GM19238 (cell line): ENCODE measurements around the gene ADAMTS14.
"Not testable (repeated sequence)": the region's sequence is repeated elsewhere in the genome, so short reads cannot be mapped to it uniquely, and the experiment has no call there.

Experiments used
- DNase-seq: peaks from one replicate; pipeline ENCODE4 v3.0.0; 2011; ENCODE audit warnings: low spot score; ENCODE audit not compliant: insufficient read length

ADAMTS14 gene, protein sequence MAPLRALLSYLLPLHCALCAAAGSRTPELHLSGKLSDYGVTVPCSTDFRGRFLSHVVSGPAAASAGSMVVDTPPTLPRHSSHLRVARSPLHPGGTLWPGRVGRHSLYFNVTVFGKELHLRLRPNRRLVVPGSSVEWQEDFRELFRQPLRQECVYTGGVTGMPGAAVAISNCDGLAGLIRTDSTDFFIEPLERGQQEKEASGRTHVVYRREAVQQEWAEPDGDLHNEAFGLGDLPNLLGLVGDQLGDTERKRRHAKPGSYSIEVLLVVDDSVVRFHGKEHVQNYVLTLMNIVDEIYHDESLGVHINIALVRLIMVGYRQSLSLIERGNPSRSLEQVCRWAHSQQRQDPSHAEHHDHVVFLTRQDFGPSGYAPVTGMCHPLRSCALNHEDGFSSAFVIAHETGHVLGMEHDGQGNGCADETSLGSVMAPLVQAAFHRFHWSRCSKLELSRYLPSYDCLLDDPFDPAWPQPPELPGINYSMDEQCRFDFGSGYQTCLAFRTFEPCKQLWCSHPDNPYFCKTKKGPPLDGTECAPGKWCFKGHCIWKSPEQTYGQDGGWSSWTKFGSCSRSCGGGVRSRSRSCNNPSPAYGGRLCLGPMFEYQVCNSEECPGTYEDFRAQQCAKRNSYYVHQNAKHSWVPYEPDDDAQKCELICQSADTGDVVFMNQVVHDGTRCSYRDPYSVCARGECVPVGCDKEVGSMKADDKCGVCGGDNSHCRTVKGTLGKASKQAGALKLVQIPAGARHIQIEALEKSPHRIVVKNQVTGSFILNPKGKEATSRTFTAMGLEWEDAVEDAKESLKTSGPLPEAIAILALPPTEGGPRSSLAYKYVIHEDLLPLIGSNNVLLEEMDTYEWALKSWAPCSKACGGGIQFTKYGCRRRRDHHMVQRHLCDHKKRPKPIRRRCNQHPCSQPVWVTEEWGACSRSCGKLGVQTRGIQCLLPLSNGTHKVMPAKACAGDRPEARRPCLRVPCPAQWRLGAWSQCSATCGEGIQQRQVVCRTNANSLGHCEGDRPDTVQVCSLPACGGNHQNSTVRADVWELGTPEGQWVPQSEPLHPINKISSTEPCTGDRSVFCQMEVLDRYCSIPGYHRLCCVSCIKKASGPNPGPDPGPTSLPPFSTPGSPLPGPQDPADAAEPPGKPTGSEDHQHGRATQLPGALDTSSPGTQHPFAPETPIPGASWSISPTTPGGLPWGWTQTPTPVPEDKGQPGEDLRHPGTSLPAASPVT

DNA sequence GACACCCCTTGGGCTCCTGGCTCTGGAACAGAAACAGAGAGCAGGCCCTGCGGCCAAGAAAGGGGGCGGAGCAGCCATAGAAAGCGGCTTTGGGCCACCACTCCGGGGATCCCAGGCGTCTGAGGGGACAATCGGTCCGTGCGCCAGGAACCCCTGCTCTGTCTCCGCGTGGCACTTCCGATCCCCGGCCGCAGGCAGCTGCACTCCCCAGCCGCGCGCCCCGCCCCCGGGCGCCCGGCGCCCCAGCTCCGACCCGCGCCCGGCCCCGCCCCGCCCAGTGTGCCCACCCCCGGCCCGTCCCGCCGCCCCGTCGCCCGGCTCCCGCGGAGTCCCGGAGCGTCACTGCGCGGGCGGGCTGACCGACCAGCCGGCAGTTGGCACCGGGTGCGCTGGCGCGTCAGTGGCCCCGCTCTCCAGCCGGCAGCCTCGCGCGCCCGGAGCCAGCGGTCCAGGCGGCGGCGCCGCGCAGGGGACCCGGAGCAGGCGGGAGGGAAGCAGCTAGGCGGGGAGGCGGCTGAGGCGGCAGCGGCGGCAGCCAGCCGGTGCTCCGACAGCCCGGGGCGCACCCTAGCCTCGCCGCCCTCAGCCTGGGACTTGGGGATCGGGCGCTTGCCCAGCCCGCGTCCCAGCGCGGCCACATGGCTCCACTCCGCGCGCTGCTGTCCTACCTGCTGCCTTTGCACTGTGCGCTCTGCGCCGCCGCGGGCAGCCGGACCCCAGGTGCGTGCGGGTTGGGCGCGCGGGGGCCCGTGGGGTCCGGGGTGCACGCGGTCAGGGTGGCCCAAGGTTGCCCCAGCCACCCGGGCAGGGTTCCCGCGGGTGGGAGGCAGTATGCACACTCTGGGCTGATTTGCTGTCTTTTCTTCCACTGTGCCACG, at the start of gene ADAMTS14:
TSS of gene ADAMTS14 (plus strand) at position 342 of the 878 bp plus-strand sequence. CDS start at position 639, 297 bp downstream.
- no peak for DNase-seq

DNA sequence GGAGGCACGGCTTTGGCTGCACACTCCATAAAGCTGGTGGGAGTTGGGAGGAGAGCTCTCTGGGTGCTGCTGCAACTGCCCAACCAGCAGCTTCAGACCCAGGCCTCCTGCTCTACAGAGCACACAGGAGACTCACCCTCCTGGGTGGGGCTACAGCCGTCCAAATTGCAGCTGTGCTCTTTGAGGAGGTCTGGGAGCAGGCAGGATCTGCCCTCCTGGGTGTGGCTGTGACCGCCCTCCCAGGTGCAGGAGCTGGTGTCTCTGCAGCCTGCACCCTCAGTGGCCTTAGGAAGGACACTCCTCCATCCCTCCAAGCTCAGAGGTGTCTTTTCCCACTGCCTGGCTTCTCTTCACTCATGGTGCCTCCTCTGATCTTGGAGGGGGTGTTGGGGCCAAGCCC, 49.8 kb upstream of the ADAMTS14 start:
- DNase-seq, result no peak

DNA sequence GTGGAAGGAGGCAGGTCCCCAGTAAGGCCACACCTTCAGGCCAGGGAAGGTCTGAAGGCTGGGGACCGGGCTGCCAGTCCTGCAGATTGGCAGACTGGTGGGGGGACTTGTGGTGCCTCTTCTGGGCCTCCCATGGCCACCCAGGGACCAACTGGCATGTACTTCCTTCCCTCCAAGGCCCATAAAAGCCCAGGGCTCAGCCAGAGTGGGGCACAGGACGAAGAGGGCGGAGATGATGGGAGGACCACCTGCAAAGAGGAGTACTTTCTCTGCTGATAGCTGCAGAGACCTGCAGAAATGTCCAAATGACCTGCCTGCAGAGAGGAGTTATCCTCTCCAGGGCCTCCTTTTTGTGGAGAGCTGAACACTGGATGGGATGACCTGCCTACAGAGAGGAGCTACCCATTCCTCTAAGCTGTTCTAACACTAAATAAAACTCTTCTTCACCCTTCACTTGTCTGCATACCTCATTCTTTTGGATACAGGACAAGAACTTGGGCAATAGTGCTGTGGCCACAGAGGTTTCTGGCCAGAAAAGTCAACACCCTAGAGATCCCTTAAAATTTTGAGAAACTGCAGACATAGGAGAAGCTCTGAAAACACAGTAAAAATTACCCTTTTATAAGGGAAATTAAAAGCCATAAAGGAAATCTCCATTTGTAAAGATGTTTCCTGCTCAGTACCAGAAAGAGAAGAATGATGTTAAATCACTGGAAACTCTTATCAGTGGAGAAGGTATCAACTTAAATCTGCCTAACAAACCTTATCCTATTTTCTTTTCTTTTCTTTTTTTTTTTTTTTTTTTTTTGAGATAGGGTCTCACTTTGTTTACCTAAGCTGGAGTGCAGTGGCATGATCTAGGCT, 49.1 kb upstream of the ADAMTS14 start:
- DNase-seq, result no peak

DNA sequence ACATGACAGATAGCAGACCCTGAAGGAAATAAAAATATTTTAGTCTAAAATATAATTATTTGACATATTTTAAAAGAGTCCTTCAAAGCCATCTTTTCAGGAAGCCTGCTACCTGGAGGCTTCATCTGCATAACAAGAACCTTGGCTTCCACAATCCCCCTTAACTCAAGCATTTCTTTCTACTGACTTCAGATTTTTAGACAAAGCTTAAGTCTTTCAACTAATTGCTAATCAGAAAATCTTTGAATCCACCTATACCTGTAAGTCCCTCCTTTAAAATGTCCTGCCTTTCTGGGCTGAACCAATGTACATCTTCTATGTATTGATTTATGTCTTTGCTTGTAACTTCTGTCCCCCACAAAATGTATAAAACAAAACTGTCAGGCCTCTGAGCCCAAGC, 46.2 kb upstream of the ADAMTS14 start:
- no peak for DNase-seq

DNA sequence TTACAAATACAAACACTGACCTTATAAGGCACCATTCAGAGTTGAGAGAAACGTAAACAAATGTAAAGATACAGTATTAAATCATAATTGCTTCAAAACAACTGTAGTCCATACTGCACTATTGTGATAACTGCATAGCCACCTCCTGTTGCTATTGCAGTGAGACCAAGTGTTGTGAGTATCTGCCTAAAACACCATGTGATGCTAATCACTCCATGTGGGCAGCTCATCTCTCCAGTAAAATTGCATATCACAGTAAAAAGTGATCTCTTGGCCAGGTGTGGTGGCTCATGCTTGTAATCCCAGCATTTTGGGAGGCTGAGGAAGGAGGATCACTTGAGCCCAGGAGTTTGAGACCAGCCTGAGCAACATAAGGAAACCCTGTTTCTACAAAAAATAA, 43.0 kb upstream of the ADAMTS14 start:
- no peak for DNase-seq

DNA sequence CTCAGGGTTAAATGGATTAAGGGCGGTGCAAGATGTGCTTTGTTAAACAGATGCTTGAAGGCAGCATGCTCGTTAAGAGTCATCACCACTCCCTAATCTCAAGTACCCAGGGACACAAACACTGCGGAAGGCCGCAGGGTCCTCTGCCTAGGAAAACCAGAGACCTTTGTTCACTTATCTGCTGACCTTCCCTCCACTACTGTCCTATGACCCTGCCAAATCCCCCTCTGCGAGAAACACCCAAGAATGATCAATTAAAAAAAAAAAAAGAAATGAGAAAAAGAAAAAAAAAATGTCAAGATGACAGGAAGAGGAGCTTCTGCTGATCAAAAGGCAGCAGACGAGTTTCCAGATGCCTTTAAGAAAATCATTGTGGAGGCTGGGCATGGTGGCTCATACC, 40.6 kb upstream of the ADAMTS14 start:
- not testable (repeated sequence) for DNase-seq

DNA sequence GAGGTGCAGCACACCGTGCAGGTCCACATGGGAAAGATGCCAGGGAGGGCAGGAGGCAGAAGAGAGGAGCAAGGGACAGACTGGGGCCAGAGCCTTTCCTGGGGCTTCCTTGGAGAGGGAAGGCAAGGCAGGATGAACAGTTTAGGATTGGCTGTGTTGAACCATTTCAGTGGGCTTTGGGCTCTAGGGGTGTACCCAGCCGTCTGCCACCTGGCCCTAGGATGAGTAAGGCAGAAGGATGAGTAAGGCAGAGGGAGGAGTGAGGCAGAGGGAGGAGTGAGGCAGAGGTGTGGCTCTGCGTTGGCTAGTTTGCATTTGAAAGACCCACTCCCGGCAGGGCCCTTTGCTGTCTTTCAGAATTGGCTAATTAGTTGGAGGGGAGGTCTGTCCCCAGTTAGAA, 38.3 kb upstream of the ADAMTS14 start:
- DNase-seq, result no peak

DNA sequence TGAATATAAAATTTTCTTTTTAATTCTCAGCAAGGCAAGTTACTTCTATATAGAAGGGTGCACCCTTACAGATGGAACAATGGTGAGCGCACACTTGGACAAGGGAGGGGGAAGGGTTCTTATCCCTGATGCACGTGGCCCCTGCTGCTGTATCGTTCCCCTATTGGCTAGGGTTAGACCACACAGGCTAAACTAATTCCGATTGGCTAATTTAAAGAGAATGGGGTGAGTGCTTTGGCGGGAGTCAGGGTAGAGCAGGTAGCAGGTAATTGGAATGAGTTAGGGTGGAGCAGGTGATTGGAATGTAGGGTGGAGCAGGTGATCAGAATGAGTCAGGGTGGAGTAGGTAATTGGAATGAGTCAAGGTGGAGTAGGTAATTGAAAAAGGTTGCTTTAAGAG, 37.8 kb upstream of the ADAMTS14 start:
- not testable (repeated sequence) for DNase-seq

DNA sequence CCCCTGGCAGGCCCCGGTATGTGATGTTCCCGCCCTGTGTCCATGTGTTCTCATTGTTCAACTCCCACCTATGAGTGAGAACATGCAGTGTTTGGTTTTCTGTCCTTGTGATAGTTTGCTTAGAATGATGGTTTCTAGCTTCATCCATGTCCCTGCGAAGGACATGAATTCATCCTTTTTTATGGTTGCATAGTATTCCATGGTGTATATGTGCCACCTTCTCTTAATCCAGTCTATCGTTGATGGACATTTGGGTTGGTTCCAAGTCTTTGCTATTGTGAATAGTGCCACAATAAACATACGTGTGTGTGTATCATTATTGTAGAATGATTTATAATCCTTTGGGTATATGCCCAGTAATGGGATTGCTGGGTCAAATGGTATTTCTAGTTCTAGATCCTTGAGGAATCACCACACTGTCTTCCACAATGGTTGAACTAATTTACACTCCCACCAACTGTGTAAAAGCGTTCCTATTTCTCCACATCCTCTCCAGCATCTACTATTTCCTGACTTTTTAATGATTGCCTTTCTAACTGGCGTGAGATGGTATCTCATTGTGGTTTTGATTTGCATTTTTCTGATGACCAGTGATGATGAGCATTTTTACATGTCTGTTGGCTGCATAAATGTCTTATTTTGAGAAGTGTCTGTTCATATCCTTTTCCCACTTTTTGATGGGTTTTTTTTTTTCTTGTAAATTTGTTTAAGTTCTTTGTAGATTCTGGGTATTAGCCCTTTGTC, 32.5 kb upstream of the ADAMTS14 start:
- not testable (repeated sequence) for DNase-seq

DNA sequence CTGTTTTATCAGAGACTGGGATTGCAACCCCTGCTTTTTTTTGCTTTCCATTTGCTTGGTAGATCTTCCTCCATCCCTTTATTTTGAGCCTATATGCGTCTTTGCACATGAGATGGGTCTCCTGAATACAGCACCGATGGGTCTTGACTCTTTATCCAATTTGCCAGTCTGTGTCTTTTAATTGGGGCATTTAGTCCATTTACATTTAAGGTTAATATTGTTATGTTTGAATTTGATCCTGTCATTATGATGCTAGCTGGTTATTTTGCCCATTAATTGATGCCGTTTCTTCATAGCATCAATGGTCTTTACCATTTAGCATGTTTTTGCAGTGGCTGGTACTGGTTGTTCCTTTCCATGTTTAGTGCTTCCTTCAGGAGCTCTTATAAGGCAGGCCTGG, 29.0 kb upstream of the ADAMTS14 start:
- not testable (repeated sequence) for DNase-seq

DNA sequence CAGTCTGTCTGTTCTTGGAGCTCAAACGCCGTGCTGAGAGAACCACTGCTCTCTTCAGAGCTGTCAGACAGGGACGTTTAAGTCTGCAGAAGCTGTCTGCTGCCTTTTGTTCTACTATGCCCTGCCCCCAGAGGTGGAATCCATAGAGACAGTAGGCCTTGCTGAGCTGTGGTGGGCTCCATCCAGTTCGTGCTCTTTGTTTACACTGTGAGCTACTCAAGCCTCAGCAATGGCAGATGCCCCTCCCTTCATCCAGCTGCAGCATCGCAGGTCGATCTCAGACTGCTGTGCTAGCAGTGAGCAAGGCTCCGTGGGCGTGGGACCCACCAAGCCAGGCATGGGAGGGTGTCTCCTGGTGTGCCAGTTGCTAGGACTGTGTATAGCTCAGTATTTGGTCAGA, 27.3 kb upstream of the ADAMTS14 start:
- not testable (repeated sequence) for DNase-seq

DNA sequence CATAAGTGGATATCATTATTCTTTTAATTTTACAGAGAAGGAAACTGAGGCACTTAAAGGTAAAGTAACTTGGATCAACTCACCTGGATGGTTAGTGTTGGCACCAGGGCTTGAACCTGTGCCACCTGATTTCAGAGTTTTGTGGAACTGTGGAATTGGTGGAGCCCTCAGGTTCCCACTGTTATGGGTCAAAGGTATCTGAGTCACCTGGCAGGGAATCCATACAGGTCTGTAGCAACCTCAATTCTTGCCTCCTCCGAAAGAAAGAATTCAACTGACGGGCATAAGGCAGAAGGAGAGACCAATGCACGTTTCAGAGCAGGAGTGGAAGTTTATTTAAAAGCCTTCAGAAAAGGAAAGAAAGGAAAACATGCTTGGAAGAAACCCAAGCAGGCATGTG, 25.2 kb upstream of the ADAMTS14 start:
- DNase-seq, result no peak

DNA sequence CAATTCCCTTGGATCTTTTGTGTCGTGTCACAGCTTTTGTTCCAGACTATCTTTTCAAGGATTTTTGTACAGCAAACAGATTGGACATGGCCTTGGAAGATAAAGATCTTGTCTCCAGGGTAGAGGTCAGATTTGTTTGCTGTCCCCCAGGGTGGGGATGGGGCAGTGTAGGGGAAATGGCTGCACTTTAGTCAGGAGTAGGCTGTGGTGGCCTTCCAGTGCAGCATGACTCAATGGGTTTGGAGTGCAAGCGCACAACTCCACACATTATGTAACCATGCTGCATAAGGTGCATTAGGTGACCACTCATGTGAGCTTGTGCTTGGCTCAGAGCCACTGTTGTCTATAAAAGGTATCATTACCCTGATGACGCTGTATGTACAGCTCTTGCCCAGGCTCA, 23.9 kb upstream of the ADAMTS14 start:
- no peak for DNase-seq

DNA sequence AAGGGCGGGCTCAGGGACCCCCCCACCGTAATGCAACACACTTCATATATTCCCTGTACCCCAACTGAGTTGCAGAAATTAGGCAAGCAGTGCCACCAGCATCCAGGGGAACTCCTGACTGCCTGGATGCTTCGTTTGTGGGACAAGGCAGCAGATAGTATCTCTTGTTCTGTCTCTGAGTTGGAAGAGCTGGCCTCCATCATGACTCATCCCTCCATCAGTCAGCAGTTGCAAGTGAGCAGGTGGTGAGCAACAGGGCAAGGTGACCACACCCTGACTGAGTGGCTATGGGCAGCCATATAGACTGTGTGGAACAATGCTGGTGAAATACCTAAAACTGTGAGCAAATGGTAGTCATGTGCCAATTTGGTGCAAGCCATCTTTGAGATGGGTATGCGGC, 22.8 kb upstream of the ADAMTS14 start:
- no peak for DNase-seq

DNA sequence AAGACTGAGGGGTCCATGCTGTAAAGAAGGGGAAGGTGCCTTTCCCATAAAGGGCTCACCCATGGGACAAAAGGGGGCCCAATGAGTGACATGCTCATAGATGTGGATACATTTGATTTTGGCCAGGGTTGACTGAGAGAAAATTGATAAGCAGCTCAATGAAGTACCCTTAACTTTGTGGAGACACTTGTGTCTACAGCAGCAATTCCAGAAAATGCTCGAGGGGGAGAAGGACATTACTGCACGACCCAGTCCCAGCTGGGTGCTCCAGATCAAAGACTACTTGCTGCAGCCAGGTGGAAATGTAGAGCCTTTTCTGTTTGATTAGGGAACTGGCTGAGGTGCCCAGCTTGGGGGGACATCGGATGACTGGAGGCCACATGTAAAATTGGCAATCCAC, 22.2 kb upstream of the ADAMTS14 start:
- no peak for DNase-seq

DNA sequence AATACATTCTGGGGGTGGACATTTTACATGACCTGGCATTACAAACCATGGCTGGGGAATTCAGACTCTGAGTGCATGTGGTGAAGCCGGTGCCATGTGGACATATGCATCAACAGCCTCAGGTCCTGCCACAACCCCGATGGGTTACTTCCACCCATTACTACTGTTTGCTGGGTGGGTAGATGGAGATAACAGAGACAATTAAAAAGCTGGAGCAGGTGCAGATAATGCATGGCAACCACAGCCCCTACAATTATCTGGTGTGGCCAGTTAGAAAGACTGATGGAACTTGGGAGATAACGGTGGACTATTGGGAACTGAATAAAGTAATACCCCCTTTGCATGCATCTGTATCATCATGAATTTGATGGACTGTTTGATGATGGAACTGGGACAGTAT, 21.6 kb upstream of the ADAMTS14 start:
- no peak for DNase-seq

DNA sequence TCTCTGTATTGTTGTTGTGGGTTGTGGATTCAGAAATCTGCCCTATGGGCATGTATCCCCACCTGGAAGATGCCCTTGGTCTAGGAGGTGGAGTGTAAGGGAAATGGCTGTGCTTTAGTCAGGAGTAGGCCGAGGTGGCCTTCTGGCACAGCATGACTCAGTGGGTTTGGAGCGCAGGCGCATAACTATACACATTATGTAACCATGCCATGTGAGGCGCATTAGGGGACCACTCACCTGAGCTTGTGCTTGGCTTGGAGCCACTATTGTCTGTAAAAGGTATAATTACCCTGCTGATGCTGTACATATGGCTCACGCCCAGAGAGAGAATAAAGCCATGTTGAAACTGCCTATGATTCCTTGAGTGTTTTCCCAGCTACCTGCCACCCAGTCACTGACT, 20.6 kb upstream of the ADAMTS14 start:
- no peak for DNase-seq

DNA sequence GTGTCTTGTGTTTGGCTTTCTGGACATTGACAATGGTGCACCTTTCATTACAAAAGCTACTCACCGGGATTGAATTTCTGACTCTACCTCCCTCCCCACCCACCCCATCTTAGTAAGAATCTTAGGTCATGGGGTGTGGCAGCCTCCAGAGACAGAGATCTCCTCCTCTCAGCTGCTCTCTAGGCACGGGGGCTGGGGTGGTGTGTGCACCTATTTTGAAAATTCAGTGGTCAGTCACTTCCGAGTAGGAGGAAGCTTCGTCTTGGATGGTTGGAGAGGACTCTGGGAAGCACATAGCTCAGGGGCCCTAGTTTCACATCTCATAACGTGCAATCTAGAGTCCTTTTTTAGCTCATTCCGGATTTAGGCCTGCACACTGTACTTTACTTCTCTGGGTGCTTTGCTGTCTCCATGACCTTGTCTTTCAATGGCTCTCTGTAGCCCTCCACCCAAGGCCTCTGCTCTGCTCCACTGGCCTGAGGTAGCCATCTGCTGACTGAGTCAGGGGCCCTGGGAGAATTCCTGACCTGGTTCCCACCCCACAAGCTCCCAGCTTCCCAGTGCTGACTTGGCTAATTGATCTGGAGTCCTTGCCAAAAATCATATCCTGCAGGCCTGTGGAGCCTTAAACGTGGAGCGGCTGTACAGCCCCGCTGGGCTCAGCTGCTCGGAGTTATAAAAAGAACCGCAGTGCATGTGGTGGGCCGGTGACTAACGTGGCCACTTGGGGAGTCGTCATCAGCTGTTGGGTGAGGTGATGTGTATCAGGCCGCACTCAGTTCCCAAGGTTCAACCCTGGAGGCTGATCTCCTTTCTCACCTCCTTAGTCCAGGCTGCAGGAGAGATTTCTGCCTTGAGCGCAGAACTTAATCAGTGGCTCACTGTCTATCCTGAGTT, 19.3 kb upstream of the ADAMTS14 start:
- no peak for DNase-seq
